ENCODE data around the gene SGIP1.

- TF ChIP-seq TAF1 (IDR thresholded peaks at IDR 0.05; ENCODE audit: low read depth, low read length), result no peak
- TF ChIP-seq SPI1 (IDR thresholded peaks at IDR 0.05; ENCODE audit: low read depth, low read length), result no peak
Measured at GRCh38 chr1:66768965-66769364, 235.0 kb downstream of the SGIP1 start.
